Cerebellar nuclear complex (tissue), 1 donor: ENCODE data around the gene ECE1.

ENCODE experiments used
- DNase-seq, 2 experiments: peaks; one replicate each; lab custom pipeline; 2025; lab: John Stamatoyannopoulos, UW

The ECE1 gene

DNA sequence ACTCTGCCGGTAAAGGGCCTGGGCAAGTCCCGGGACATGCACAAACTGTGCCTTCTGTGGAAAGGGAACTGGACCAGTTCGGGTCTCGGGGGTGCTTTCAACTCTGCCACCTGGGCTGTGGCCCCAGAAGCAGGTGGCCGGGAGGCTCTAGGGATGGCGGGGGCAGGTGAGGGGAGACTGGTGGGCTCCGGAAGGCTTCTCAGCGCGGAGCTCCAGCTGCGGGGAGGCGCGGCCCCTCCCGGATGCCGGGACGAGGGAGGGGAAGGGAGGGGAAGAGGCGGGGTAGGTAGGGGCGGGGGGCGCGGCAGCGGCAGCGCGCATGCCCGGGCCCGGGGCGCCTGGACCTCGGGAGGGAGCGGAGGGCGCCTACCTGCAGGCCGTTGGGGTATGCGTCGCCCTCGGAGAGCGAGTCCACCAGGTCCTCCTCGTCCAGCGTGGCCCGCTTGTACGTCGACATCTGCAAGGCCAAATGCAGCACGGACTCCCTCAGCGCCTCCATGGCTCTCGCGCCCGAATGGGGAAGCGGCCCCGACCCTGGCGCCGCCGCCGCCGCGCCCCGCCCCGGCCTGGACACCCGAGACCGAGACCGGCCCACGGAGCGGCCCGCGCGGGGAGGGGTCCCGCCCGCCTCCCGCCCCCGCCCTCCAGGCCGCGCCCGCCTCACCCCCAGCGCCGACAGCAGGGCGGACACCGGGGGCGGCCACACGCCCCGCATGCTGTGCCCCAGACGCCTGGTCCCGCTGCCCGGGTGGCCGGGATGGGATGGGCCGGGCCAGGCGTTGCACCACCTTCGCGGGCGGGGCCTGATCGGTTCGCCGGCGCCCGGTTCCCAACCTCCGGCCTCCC, at the start of gene ECE1:
Gene ECE1, minus strand, starts transcription at position 764 of the 846 bp plus-strand sequence. Its CDS starts 49 bp downstream, at position 715.
- DNase-seq = no peak

GRCh38 chr1:21339356-21340229, 49.3 kb upstream of the ECE1 start:
- DNase-seq = no peak

DNA sequence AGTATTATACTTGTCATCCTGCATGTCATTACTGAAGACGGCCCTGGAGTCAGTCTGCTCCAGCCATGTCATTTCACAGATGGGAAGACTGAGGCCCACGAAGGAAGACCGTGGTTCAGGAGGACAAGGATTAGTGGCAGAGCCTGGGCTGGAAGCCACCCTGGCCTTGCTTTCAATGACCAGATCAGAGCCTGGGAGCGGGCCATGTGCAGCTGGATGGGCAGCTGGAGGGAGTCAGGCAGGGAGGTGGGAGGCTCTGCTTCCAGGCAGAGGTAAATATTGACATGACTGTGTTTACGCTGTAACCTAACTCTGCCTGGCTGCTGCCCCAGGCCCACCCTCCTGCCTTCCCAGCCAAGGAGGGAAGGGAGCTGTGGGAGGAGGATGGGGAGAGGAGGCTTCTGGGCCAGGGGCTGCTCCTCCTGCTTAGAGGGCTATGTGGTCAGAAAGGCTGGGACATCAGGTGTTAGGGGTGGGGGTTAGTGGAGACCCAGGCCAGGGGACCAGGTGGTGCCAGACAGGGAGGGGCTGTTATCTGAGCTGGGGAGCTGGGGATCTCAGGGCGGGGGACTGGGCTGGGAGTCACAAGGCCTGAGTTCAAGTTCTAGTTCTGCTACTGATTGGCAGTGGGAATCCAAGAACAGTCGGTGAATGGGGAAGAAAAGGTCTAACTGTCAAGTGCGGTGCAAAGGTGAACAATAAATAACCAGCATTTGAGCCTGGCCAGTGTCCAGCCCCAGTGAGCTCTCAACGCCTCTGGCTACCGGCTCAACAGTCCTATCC, 48.5 kb upstream of the ECE1 start:
- no peak for DNase-seq

- DNase-seq = no peak
Observed at GRCh38 chr1:21337928-21338572, 47.8 kb upstream of the ECE1 start.

DNA sequence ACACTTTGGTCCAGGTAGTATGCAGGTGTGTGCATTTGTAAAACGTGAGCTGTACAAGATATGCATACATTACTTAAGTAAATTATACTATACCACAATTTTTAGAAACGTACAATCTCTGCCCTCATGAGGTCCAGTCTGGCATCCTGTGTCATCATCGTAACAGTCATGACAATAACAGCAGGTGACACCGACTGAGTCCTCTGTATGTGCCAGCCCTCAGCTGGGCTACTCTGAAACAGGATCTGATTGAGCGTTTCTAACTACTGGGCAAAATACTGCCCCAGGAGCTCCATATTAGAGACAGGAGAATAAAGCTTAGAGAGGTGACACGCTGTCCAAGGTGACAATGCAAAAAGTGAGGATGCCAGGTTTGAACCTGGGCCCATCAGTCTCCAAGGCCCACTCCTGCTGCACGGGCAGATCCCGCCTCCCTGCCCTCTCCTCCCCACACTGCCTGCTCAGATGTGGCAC, 47.2 kb upstream of the ECE1 start:
- no peak for DNase-seq

DNA sequence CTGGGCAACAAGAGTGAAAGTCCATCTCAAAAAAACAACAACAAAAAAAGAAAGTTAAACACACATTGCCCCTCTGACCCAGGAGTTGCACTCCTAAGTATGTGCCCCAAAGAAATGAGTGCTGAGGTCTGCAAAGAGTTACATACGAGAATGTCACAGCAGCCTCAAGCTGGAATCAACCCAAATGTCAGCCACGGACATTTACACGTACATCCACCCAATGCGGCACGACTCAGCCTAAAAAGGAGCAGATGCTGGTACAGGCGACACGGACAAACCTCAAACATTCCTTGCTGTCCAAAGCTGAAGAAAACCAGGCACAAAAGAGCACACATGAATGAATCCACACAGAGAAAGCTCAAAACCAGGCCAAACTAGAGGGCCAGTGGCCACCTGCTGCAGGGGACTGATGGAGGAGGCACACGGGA, 46.8 kb upstream of the ECE1 start:
- DNase-seq = no peak

- no peak for DNase-seq
Observed at GRCh38 chr1:21335750-21336224, 45.5 kb upstream of the ECE1 start.

DNA sequence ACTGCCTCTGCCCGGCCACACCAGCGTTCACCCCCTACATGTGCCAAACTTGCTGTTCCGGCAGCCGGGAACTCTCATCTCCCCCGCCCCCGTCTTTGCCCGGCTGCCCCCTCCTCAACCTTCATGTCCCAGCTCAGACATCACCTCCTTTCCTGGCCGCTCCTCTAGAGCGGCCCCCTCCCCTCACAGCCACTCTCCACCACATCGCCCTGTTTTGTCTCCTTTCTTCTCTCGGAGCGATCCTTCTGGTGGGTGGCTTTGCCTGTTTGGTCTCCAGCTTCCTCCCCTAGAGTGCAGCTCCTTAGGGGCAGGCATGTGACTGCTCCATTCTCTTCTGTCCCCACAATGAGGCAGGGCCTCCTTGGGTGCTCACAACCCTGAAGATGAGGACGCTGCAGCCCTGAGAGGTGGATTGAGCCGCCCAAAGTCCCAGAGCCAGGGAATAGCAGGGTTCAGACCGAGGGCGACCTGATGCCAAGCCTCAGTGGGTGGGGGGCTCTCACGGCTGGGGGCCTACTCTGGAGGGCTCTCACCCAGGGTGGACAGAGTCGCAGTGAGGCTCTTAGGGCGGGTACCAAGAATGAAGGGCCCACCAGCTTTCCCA, 44.9 kb upstream of the ECE1 start:
- DNase-seq = no peak

- DNase-seq = no peak
Observed at GRCh38 chr1:21334214-21335087, 44.2 kb upstream of the ECE1 start.

GRCh38 chr1:21333824-21334213, 43.6 kb upstream of the ECE1 start:
- no peak for DNase-seq

DNA sequence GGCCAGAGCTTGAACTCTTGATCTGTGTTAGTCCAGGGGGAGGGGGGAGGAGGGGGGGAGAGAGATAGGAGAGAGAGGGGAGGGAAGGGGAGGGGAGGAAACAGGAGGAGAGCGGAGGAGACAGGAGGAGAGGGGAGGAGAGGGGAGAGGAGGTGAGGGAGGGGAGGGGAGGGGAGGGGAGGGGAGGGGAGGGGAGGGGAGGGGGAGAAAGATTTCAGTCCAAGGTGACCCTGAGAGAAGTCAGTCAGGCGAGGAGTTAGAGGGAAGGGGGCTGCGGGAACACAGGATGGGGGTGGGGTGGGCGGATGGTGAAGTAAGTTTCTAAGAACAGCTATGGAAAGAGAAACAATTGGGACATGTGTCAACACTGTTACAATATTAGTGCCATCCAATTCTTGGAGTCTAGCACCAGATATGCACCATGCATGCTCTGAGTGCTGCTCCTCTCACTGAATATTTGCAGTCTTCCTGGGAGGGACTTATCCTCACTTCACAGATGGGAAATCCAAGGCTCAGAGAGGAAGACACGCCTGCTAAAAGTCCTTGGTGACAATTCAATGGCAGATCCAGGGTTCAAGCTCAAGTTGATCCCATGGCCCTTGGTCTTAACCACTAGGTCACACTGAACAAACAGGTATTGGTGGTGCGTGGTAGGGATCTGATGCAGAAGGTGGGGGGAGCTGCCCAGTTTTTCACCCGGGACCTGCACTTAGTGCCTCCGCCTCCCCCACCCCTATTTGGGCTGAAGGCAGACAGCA, 42.5 kb upstream of the ECE1 start:
- no peak for DNase-seq

GRCh38 chr1:21331752-21332478, 41.7 kb upstream of the ECE1 start:
- DNase-seq = no peak

DNA sequence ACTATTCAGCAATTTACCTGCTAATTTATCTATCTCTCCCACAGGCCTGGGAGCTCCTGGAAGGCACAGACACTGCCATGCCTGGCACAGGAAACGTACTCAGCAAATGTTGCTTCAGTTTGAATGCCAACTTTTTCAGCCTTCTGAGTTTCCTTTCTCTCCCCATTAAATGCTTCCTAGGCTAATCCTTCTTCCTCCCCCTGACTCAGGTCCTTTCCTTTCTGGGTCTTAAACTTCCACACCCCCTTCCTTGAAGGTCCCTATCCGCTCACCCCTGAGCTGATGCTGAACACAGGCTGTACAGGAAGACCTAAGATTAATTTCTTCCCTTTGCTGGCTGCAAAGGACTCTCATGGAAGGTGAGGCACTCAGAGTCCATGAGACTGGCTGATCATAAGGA, 40.3 kb upstream of the ECE1 start:
- no peak for DNase-seq

DNA sequence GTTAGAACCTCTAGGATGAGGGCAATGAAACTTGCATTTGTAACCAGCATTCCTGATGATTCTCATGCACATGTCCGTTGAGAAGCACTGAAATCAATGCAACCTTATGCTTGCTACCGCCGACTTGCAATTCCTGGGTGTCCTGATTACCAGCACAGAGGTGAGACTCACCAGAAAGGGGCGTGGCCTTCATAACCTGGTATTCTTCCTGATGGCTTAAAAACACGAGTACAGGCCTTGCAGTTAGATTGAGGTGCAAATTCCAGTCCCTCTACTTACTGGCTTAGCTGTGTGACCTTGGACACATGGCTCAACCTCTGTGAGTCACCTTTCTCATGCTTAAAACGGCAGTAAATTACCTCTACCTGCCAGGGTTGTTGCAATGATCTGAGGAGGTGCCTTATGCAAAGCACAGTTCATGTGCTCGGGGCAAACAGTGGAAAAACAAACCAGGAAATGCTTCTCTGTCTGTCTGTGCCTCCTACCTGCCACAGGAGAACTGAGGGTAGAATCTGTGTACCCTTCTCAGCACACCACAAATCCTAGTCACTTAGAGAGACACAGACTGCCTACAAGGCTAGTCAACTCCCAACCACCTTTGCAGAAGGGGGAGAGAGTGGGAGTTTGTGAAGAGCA, 39.1 kb upstream of the ECE1 start:
- no peak for DNase-seq

- DNase-seq = no peak
Observed at GRCh38 chr1:21327566-21328323, 37.5 kb upstream of the ECE1 start.

DNA sequence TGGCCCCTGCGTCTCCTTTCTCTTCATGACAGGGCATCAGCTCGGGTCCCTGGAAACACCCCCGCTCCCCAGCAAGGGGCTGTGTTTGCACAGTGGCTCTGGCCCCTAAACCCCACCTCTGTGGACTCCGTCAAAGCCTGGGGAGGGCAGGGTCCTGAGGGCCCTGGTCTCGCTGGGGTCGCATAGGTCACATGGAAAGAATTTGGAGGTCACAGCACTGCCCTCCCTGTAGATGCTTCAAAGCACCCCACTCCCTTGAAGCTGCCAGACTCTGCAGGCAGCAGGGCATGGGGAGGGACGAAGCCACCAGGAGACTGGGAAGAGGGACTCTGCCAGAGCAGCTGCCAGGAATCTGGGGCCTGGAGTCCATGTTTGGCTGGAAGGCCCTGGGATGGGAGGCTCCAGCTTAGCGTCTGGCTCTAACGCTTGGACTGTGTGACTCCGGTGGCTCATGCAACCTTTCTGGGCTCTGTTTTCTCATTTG, 36.6 kb upstream of the ECE1 start:
- no peak for DNase-seq

- DNase-seq = no peak
Observed at GRCh38 chr1:21325731-21326387, 35.6 kb upstream of the ECE1 start.
